Ovary (tissue), 9 donors: ENCODE measurements around the gene FBXO42. TPM values are rescaled to one million over a fixed set of nuclear protein-coding genes. Genes with fewer than 3 reads are reported as not detected.
A peak's percentile ranks its signal among the peaks of the same experiment; 100 is the strongest.
"Not testable (repeated sequence)": the region's sequence is repeated elsewhere in the genome, so short reads cannot be mapped to it uniquely, and the experiment has no call there.

Experiments
- DNase-seq, 5 donors: peaks; one replicate each; pipeline ENCODE4 v3.0.0-alpha.2; 2019 to 2020
- H3K27ac ChIP-seq, 2 donors: fragments of 200-600 bp; one replicate each; pipeline versions ENCODE4 v1.5.1 to v1.8.0; 2019 to 2022
- H3K27me3 ChIP-seq: fragments of 200-600 bp; one replicate; pipeline ENCODE4 v1.8.0; 2022
- H3K36me3 ChIP-seq: fragments of 200-600 bp; sonication (generic); one replicate; pipeline ENCODE4 v1.5.1; 2019
- H3K4me1 ChIP-seq: one replicate; pipeline ENCODE4 v1.8.1; 2013; ENCODE audit warnings: mild to moderate bottlenecking, moderate library complexity; ENCODE audit not compliant: insufficient read depth
- H3K4me3 ChIP-seq: fragments of 200-600 bp; sonication (generic); one replicate; pipeline ENCODE4 v1.5.1; 2017
- H3K9me3 ChIP-seq, 2 donors: fragments of 200-600 bp in 1 of 2; sonication (generic) in 1 of 2; one replicate each; pipeline versions ENCODE4 v1.5.1 to v1.8.1; 2013 to 2019; ENCODE audit warnings: mild to moderate bottlenecking in 1 of 2, moderate library complexity in 1 of 2
- EP300 ChIP-seq: sonication (generic); formaldehyde crosslinking; IDR thresholded peaks from one replicate; pipeline ENCODE4 v1.6.1; 2017; ENCODE audit warnings: antibody characterized with exemption
- POLR2A ChIP-seq: fragments of 450-650 bp; IDR thresholded peaks from one replicate; pipeline ENCODE4 v1.6.1; 2017; ENCODE audit warnings: antibody characterized with exemption, mild to moderate bottlenecking, moderate library complexity
- WGBS, 3 donors: extraction: QIAGEN DNeasy Blood & Tissue Kit in 1 of 3; methylation state at CpG; one replicate each; pipeline versions ENCODE4 v1.1.5 to v1.1.7; 2013 to 2017; 5-methylcytosine and 5-hydroxymethylcytosine counted together
- intact Hi-C, 4 donors: fragments of 100-400 bp; cut with DNase I; formaldehyde crosslinking; loops; one replicate each; pipeline versions ENCODE4 v1.11.0 to v1.15.1; 2022 to 2023
- polyA plus RNA-seq, 2 donors: library from polyadenylated mRNA; stranded (reverse); fragments of 200-250 nt in 1 of 2; fragments of 350-450 nt in 1 of 2; fragmentation: Illumina TruSeq in 1 of 2; extraction: RNeasy Lipid Tissue Mini Kit (QIAGEN cat#74804) in 1 of 2; gene quantifications; one replicate each; pipeline ENCODE4 v1.2.3, GENCODE V29; 2013 to 2014
- total RNA-seq, 7 donors: library from RNA; depleted of rRNA in 2 of 7; stranded (reverse); fragments of >200 nt in 2 of 7; fragmentation: NEBNext Ultra II Directional in 3 of 7; extraction: Animal tissue kit (Norgen Biotek cat#: 25700) in 3 of 7; gene quantifications; one replicate each; pipeline versions ENCODE4 v1.1.0 to v1.2.4, GENCODE V29; 2016 to 2023
- TF ChIP-seq, protein P1 (sequence below), 3 donors: fragments of 450-650 bp in 2 of 3; fragments of 200-600 bp in 1 of 3; IDR thresholded peaks; one replicate each; pipeline versions ENCODE4 v1.5.1 to v1.8.0; 2016 to 2022; ENCODE audit warnings: antibody characterized with exemption in 3 of 3, mild to moderate bottlenecking in 1 of 3
- donor health status: DM: no; HTN: no; CAD: no; lungs with moderate emphysema.
- donor health status: DM: no; HTN: no; CAD: no.
- donor health status: Bipolar disorder and iron deficiency.
- donor health status: DM: yes; HTN: yes; CAD: no.
- donor health status: DM: no; HTN: no; CAD: no.
- donor health status: DM: yes; HTN: yes; CAD: no.

FBXO42 gene
- total and polyA plus RNA-seq, 9 donors = 16.0 to 35.3 (median 21.9) TPM

- intact Hi-C loops = loop anchor here in 3 of 4 donors (10.0 kb wide), 2 partner anchors 163 to 173 kb away; no protein-coding TSS in a partner anchor
- TF ChIP-seq, protein P1, sequence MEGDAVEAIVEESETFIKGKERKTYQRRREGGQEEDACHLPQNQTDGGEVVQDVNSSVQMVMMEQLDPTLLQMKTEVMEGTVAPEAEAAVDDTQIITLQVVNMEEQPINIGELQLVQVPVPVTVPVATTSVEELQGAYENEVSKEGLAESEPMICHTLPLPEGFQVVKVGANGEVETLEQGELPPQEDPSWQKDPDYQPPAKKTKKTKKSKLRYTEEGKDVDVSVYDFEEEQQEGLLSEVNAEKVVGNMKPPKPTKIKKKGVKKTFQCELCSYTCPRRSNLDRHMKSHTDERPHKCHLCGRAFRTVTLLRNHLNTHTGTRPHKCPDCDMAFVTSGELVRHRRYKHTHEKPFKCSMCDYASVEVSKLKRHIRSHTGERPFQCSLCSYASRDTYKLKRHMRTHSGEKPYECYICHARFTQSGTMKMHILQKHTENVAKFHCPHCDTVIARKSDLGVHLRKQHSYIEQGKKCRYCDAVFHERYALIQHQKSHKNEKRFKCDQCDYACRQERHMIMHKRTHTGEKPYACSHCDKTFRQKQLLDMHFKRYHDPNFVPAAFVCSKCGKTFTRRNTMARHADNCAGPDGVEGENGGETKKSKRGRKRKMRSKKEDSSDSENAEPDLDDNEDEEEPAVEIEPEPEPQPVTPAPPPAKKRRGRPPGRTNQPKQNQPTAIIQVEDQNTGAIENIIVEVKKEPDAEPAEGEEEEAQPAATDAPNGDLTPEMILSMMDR (IDR thresholded peaks at IDR 0.05) = no peak
- TF ChIP-seq POLR2A (no peak), EP300 (no peak)
- H3K4me1 ChIP-seq = peaks cover 12% of the 10 kb centered on the region
Observed at GRCh38 chr1:16367968-16368890, 15.9 kb upstream of the FBXO42 start.

DNA sequence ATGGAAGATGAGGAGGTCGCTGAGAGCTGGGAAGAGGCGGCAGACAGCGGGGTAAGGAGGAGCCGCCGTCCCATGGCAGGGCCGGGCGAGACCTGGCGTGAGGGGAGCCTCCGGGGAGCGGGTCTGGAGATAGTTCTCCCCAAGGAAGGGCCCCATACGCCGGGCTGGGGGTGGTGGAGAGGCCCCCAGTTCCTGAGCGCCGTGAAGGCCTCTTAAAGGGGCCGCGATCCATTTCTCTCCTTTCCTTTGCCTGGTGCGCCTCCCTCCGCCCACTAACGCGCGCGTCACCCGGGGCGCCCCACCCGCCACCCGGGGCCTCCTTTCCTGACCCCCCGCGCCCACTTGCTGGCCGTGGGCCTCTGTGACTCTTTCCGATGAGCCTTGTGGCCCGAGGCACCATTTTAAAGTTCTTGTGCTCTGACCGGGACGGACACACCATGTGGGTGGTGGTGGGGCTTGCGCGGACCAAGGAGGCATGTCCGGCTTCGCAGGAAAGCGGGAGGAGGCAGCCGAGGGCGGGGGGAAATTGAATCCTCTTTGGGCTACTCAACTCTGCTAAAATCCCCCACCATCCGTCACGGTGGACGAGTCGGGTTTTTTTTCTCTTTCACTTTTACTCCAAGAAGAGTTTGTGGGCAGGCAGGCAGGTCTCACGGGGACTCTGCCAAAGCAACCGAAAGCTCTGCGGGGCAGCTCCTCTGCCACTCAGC is 15.1 kb upstream of the FBXO42 start:
- Histone ChIP-seq H3K9me3 (no peaks in the 10 kb centered on the region), H3K4me1 (peaks cover 8% of the 10 kb centered on the region), H3K4me3 (peak overlapping the region; percentile 82), H3K36me3 (no peaks in the 10 kb centered on the region), H3K27ac (peak overlapping the region; percentile 98 to 99), H3K27me3 (no peaks in the 10 kb centered on the region)
- WGBS, 3 donors = 0 to 1% (median 1%) methylated on average over 47 of the region's 47 CpGs
- TF ChIP-seq EP300 (no peak), POLR2A (peak; percentile 95)
- TF ChIP-seq, protein P1 (IDR thresholded peaks at IDR 0.05) = peak in 2 of 3 donors; percentile 20 to 33
- intact Hi-C loops = loop anchor here in 3 of 4 donors (10.0 kb wide), 2 partner anchors 163 to 173 kb away; no protein-coding TSS in a partner anchor
- DNase-seq = peak; percentile 79 to 87 (median 87)

More at GRCh38 chr1:16367968-16368890, 15.9 kb upstream of the FBXO42 start:
- Histone ChIP-seq H3K4me3 (peak overlapping the region; percentile 82), H3K9me3 (no peaks in the 10 kb centered on the region), H3K27ac (peak overlapping the region; percentile 98 to 99), H3K27me3 (no peaks in the 10 kb centered on the region), H3K36me3 (no peaks in the 10 kb centered on the region)
- no peak for DNase-seq
- 1 to 2% (median 2%) methylated on average over 24 of the region's 24 CpGs for WGBS, 3 donors

DNA sequence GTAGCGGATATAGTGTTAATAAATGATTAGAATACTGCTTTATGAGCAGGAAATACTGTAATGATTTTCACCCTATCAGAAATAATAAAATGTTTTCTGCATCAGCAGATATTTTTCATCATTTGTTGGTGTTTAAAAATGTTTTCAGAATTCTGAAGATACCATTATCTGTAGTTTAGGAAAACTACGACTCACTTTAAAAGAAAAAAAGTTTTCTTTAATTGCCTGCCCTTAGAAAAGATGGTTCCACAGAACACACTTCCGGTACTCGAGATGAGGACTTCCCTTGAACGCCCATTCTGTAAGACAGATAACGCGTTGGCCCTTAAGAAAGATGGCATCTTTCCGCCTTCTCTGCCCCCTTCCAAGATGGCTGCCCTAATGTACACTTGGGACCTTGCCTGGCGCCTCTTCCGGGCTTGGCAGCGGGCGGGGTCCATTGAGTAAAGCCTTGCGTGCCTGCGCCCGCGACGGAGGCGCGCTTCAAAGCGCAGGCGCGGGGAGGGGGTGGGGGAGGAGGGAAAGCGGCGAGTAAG is 14.5 kb upstream of the FBXO42 start, which contains the start of gene SZRD1:
TSS of gene SZRD1 (plus strand) at position 521 of the 536 bp plus-strand sequence. CDS start 16 bp downstream, outside the sequence.
- Histone ChIP-seq H3K4me1 (peaks cover 7% of the 10 kb centered on the region), H3K27ac (peak within 1 kb of the TSS; percentile 98 to 99), H3K27me3 (no peaks in the 10 kb centered on the region), H3K9me3 (no peaks in the 10 kb centered on the region), H3K36me3 (no peaks in the 10 kb centered on the region), H3K4me3 (peak within 1 kb of the TSS; percentile 82)
- peak; percentile 95 to 98 (median 97) for DNase-seq
- peak; percentile 13 for TF ChIP-seq EP300
- no peak for TF ChIP-seq POLR2A
- TF ChIP-seq, protein P1 (IDR thresholded peaks at IDR 0.05) = no peak
- WGBS, 3 donors = 1 to 2% (median 2%) methylated on average over 24 of the region's 24 CpGs
- intact Hi-C loops = loop anchor here in 3 of 4 donors (10.0 kb wide), 2 partner anchors 162 to 172 kb away; no protein-coding TSS in a partner anchor

DNA sequence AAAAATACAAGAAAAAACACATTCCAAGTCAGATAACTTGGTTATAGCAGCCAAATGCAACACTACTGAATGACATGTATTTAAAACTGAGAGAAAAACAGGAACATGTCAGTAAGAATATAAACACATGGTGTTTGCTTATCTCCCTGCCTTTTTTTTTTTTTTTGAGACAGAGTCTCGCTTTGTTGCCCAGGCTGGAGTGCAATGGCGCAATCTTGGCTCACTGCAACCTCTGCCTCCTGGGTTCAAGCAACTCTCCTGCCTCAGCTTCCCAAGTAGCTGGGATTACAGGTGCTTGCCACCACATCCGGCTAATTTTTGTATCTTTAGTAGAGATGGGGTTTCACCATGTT is 12.8 kb upstream of the FBXO42 start:
- intact Hi-C loops = loop anchor here in 3 of 4 donors (10.0 kb wide), 2 partner anchors 160 to 170 kb away; no protein-coding TSS in a partner anchor
- H3K27ac ChIP-seq, DNase-seq: not testable (repeated sequence)

More for the DNA sequence above, 12.8 kb upstream of the FBXO42 start:
- H3K4me1 ChIP-seq, H3K27me3 ChIP-seq, H3K4me3 ChIP-seq, H3K36me3 ChIP-seq, H3K9me3 ChIP-seq: not testable (repeated sequence)
- 30 to 36% (median 30%) methylated on average over 3 of the region's 3 CpGs for WGBS, 3 donors
